ENCODE measurements around the gene CPEB3. TPM values are rescaled to one million over a fixed set of nuclear protein-coding genes. Genes with fewer than 3 reads are reported as not detected.

The CPEB3 gene
- total RNA-seq, 3 donors from 2014 or later = 7.4 to 11.0 (median 8.2) TPM

DNA sequence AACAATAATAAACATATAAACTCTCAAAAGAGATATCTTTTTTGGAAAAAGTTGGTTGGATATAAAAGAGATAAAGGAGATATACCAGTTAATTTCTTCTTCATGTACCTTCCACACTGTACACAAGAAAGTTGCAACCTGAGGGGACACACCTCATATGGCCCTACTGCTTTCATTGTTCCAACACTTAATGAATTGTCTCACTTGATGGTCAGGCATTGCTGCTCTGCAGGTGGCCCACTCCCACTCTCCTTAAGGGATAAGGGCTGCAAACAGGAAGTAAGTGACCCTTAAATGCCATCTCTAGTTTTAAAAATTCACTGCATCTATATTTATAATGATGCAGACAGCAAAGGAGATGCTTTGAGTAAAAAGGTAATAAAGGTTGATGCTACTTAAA is 215.0 kb downstream of the CPEB3 start:
- intact Hi-C loops (cut with DNase I, micrococcal nuclease) = no loop called here
- Histone ChIP-seq H3K36me3 (ENCODE audit: low read depth) (no peaks in the 10 kb centered on the region), H3K9me3 (no peaks in the 10 kb centered on the region), H3K4me1 (ENCODE audit: low read depth) (no peaks in the 10 kb centered on the region), H3K4me3 (no peak overlapping the region)
- DNase-seq (no peak), ATAC-seq (no peak)
- TF ChIP-seq, protein P1, sequence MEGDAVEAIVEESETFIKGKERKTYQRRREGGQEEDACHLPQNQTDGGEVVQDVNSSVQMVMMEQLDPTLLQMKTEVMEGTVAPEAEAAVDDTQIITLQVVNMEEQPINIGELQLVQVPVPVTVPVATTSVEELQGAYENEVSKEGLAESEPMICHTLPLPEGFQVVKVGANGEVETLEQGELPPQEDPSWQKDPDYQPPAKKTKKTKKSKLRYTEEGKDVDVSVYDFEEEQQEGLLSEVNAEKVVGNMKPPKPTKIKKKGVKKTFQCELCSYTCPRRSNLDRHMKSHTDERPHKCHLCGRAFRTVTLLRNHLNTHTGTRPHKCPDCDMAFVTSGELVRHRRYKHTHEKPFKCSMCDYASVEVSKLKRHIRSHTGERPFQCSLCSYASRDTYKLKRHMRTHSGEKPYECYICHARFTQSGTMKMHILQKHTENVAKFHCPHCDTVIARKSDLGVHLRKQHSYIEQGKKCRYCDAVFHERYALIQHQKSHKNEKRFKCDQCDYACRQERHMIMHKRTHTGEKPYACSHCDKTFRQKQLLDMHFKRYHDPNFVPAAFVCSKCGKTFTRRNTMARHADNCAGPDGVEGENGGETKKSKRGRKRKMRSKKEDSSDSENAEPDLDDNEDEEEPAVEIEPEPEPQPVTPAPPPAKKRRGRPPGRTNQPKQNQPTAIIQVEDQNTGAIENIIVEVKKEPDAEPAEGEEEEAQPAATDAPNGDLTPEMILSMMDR (IDR thresholded peaks at IDR 0.05) = no peak

DNA sequence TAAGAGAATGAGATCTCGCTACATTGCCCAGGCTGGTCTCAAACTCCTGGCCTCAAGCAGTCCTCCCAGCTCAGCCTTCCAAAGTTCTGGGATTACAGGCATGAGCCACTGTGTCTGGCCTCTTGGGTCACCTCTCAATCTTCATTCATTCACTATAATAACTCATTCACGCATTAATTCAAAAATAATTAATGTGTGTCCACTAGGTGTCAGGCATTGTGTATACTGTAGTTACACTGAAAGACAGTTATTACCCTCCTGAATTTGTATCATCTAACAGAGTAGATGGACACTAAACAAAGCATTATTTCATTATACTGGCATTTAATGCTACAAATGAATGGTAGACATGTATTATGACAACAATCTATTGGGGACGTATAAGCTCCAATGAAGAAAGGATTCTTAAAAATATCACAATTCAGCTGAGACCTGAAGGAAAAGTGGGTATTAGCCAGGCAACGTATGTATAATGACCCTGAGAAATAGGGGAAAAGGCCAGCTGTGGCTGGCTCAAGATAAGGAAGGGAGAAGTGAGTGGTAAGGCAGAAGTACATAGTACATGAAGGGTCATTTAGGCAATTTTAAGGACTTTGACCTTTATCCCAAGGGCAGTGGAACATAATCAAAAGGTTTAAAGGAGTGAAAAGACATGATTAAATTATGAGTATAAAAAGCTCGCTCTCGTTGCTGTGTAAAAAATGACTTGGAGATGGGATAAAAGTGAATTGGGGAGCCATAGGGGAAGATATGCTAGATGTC is 216.6 kb downstream of the CPEB3 start:
- TF ChIP-seq, protein P1 (IDR thresholded peaks at IDR 0.05) = no peak
- intact Hi-C loops (cut with DNase I, micrococcal nuclease) = no loop called here
- H3K4me1 ChIP-seq (ENCODE audit: low read depth) = no peaks in the 10 kb centered on the region
- DNase-seq (no peak), ATAC-seq (no peak)
- H3K4me3 ChIP-seq = no peak overlapping the region
- H3K9me3 ChIP-seq = no peaks in the 10 kb centered on the region
- no peaks in the 10 kb centered on the region for H3K36me3 ChIP-seq (ENCODE audit: low read depth)

DNA sequence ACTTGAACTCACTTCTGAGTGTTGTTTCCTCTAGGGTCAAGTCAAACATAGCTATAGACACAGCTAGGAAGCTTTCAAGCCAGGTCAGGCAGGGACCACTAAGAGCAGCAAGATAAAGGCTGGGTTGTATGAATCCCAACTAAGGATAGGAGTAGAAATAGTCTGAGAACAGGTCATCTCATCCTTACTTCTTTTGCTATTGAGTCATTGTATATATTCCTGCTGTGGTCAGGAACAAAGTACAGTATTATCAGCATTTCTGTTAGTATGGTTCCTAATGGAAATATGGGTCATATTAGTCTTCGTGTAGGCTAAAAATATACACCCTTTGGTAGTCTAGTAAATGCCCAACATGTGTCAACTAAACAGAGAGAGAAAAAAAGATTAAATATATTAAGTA is 222.0 kb downstream of the CPEB3 start:
- H3K9me3 ChIP-seq = no peaks in the 10 kb centered on the region
- TF ChIP-seq, protein P1 (IDR thresholded peaks at IDR 0.05) = no peak
- DNase-seq = no peak
- no peak for ATAC-seq
- intact Hi-C loops (cut with DNase I, micrococcal nuclease) = no loop called here
- no peaks in the 10 kb centered on the region for H3K36me3 ChIP-seq (ENCODE audit: low read depth)
- H3K4me3 ChIP-seq = no peak overlapping the region
- no peaks in the 10 kb centered on the region for H3K4me1 ChIP-seq (ENCODE audit: low read depth)

DNA sequence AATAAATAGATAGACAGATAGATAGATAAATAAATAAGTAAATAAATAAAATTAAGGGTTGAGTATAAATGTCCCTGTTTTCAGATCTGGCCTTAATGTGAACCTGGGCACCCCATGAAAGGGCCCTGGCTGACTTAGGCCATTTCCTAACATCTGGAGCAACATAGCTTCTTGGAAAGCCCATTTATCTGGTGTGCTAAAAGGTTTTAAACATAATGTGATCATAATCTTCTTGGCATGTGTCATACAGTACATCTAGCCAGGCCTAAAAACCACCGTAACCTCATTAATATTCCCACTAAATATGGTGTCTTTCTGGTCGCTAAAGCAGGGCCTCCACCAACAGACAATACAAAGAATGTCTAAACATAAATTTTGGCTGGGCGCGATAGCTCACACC is 224.5 kb downstream of the CPEB3 start:
- ATAC-seq = no peak
- no peak for DNase-seq
- no peak overlapping the region for H3K4me3 ChIP-seq
- TF ChIP-seq, protein P1 (IDR thresholded peaks at IDR 0.05) = no peak
- no peaks in the 10 kb centered on the region for H3K9me3 ChIP-seq
- no peaks in the 10 kb centered on the region for H3K36me3 ChIP-seq (ENCODE audit: low read depth)
- intact Hi-C loops (cut with DNase I, micrococcal nuclease) = no loop called here
- H3K4me1 ChIP-seq (ENCODE audit: low read depth) = no peaks in the 10 kb centered on the region

DNA sequence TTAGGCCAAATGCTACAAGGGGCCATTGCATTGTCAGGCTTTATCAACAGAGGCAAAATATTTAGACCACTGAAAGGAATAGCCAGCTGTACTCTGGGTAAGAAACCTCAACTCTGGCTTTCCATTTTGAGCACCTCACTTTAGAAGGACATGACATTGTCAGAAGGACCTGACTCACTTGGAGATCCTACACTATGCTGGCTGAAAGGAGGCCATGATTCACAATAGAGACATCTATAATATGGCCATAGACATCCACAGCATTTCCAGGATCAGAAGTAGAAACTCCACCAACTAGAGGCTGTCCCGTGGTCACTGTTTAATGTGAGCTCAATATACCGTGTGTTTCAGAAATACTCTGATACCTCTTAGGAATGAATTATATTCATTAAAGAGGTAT is 226.4 kb downstream of the CPEB3 start:
- TF ChIP-seq, protein P1 (IDR thresholded peaks at IDR 0.05) = no peak

More for the DNA sequence above, 226.4 kb downstream of the CPEB3 start:
- no peak overlapping the region for H3K4me3 ChIP-seq
- H3K4me1 ChIP-seq (ENCODE audit: low read depth) = no peaks in the 10 kb centered on the region
- no peaks in the 10 kb centered on the region for H3K36me3 ChIP-seq (ENCODE audit: low read depth)
- DNase-seq (no peak), ATAC-seq (no peak)
- intact Hi-C loops (cut with DNase I, micrococcal nuclease) = no loop called here
- H3K9me3 ChIP-seq = no peaks in the 10 kb centered on the region

Data from mucosa of descending colon (tissue), 3 donors.